NT2/D1 (cell line): Measurements from ENCODE around the gene BTG1.
A peak's percentile ranks its signal among the peaks of the same experiment; 100 is the strongest.

ENCODE experiments used
- DNase-seq: peaks from one replicate; pipeline ENCODE4 v3.0.0-alpha.2; 2011; ENCODE audit warnings: low read depth, low spot score
- H3K27me3 ChIP-seq: 2 replicates; pipeline ENCODE4 v1.6.0; 2011; ENCODE audit warnings: mild to moderate bottlenecking; ENCODE audit not compliant: insufficient read length, insufficient read depth
- H3K36me3 ChIP-seq: 2 replicates; pipeline ENCODE4 v1.6.1; 2011; ENCODE audit warnings: mild to moderate bottlenecking, low read length, mixed read lengths; ENCODE audit not compliant: insufficient read depth, insufficient read length
- H3K4me1 ChIP-seq: 2 replicates; pipeline ENCODE4 v1.5.1; 2011; ENCODE audit not compliant: insufficient read depth, insufficient read length
- H3K4me3 ChIP-seq: 2 replicates; pipeline ENCODE4 v1.5.1; 2011; ENCODE audit warnings: low read depth; ENCODE audit not compliant: insufficient read length
- H3K9ac ChIP-seq: 2 replicates; pipeline ENCODE4 v1.6.0; 2011; ENCODE audit warnings: low read depth; ENCODE audit not compliant: insufficient read length
- H3K9me3 ChIP-seq: 2 replicates; pipeline ENCODE4 v1.5.1; 2011; ENCODE audit warnings: mild to moderate bottlenecking, low read length; ENCODE audit not compliant: insufficient read depth
- SUZ12 ChIP-seq: IDR thresholded peaks from 2 replicates; pipeline ENCODE4 v1.6.1; 2011; ENCODE audit not compliant: insufficient read length, insufficient read depth; ENCODE audit errors: extremely low read depth
- YY1 ChIP-seq: IDR thresholded peaks from 2 replicates; pipeline ENCODE4 v1.6.1; 2011; ENCODE audit not compliant: insufficient read length, insufficient read depth
- ZNF274 ChIP-seq: IDR thresholded peaks from 2 replicates; pipeline ENCODE4 v1.6.1; 2011; ENCODE audit warnings: mild to moderate bottlenecking, low read depth, low read length

Gene BTG1, protein sequence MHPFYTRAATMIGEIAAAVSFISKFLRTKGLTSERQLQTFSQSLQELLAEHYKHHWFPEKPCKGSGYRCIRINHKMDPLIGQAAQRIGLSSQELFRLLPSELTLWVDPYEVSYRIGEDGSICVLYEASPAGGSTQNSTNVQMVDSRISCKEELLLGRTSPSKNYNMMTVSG

DNA sequence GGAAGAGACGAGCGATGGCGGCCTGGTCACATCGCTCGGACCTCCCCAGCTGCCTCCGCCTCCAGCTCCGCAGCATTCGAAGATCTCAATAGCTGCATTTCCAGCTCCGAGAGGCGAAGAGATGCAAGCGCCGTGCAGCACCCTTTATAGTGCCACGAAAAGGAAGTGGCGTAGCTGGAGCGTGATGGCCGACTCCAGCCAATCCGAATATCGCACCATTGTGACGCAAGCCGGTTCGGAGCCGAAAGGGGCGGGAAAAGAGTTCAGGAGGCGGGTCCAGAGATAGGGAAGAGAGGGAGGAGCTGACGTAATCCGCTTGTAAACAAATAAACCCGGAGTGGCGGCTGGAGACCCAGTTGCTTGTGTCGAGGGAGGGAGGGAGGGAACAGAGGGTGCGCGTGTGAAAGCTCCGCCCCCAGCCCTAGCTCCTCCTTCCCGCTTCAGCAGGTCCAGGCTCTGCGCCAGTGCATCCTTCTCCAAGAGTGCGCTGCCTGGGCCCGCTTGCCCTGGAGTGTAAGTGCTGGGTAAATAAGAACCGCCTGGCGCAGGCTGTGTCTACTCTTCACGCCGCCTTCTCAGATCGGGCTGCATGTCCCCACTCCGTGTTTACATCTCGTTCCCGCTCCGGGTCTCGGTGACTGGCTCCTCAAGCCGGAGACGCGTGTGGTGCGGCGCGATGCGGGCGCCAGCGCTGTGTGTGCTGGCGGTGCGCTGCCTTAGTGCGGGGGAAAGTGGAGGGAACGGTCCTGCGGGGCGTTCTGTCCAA is at the start of gene BTG1:
Gene BTG1 (minus strand): TSS at position 116 of the 766 bp plus-strand sequence. CDS start 311 bp downstream, outside the sequence.
- Histone ChIP-seq H3K4me1 (no peaks in the 10 kb centered on the region), H3K27me3 (no peaks in the 10 kb centered on the region), H3K4me3 (peak within 1 kb of the TSS; percentile 92), H3K36me3 (peaks cover 21% of the 10 kb centered on the region), H3K9ac (peak within 1 kb of the TSS; percentile 97), H3K9me3 (no peaks in the 10 kb centered on the region)
- peak; percentile 98 for DNase-seq
- no peak for TF ChIP-seq ZNF274
- no peak for TF ChIP-seq SUZ12
- TF ChIP-seq YY1, result no peak

- no peaks in the 10 kb centered on the region for H3K36me3 ChIP-seq
- TF ChIP-seq YY1 (no peak), ZNF274 (no peak), SUZ12 (no peak)
- no peak overlapping the region for H3K4me3 ChIP-seq
Observed at GRCh38 chr12:92194561-92194960, 48.9 kb upstream of the BTG1 start.

DNA sequence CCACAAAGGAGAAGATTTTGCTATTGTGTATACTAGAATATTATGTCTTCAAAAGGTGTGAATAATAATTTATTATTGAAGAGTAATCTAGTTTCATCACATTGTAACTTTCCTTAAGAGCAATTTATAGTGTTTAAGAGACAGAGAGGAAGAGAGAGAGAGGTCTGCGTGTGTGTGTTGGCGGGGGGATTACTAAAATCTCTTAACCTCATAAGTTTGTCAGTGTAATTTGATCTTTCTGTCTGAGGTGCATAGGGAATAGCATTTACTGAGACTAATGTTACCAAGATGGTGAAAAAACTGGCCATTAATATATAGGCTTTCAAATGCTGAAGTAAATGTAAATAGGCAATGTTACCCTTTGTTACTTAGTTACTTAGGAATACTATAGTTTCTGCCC is 48.2 kb upstream of the BTG1 start:
- no peak overlapping the region for H3K4me3 ChIP-seq
- no peaks in the 10 kb centered on the region for H3K36me3 ChIP-seq
- no peak overlapping the region for H3K9ac ChIP-seq
- DNase-seq, result no peak
- no peaks in the 10 kb centered on the region for H3K4me1 ChIP-seq
- no peaks in the 10 kb centered on the region for H3K9me3 ChIP-seq
- TF ChIP-seq YY1, result no peak
- TF ChIP-seq SUZ12, result no peak
- TF ChIP-seq ZNF274, result no peak
- H3K27me3 ChIP-seq, result no peaks in the 10 kb centered on the region

More at GRCh38 chr12:92194561-92194960, 48.9 kb upstream of the BTG1 start:
- Histone ChIP-seq H3K9ac (no peak overlapping the region), H3K27me3 (no peaks in the 10 kb centered on the region), H3K4me1 (no peaks in the 10 kb centered on the region), H3K9me3 (no peaks in the 10 kb centered on the region)
- DNase-seq, result no peak

DNA sequence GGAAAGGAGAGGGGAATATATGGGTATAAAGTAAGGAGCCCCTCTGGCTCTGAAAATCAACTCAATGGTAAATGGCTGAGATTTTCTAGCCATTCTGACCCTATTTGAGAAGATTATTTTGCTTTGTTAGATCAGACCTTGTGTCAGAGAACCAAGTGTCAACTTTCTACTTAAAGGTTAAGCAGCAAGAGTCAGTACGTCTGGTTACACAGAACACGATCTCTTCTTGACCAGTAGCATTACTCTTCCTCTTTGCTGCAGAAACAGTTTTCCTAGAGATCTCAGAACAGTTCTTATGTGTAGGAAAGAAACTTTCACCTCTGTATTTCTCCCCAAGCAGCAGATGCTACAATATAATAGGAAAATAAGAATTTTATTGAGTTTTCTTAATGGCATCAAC is 47.4 kb upstream of the BTG1 start:
- Histone ChIP-seq H3K9ac (no peak overlapping the region), H3K4me3 (no peak overlapping the region), H3K9me3 (no peaks in the 10 kb centered on the region), H3K27me3 (no peaks in the 10 kb centered on the region), H3K36me3 (no peaks in the 10 kb centered on the region), H3K4me1 (no peaks in the 10 kb centered on the region)
- DNase-seq, result no peak
- TF ChIP-seq SUZ12 (no peak), YY1 (no peak), ZNF274 (no peak)

DNA sequence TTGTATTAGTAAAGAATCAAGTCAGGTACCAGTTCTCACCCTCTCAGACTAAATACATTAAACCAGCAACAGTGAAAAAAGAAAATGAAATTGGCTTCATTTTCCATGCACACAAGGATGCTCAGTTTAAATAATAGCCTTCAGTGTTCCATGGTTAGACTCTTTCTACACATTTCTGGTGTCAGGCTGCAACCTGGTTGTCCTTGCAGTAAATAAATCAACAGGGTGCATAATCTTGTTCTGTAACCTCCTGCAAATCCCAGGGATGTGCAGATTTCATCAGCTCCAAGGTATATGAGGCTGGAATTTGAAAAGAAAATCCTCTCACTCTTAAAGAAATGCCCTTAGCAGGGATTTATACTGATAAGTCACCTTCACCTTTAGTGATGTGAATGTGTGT is 46.7 kb upstream of the BTG1 start:
- Histone ChIP-seq H3K36me3 (no peaks in the 10 kb centered on the region), H3K4me1 (no peaks in the 10 kb centered on the region), H3K9ac (no peak overlapping the region), H3K27me3 (no peaks in the 10 kb centered on the region), H3K9me3 (no peaks in the 10 kb centered on the region), H3K4me3 (no peak overlapping the region)
- TF ChIP-seq ZNF274 (no peak), SUZ12 (no peak), YY1 (no peak)
- no peak for DNase-seq

DNA sequence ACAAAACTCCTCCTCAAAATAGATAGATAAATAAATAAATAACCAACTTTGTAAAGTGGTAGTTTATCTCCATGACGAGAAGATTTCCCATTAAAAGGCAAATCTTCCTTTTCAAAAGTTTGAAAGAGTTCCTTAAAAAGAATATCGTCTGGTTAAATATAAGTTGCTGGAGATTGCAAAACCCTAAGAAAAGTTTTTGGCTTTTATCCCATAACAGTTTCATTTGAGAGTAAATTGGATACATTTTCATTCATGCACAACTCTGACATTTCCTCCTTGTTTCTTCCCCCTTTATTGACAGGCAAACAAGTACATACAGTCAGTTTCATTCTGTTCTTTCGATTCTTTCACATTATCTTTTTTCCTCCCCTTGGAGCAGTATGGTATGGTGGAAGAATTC is 45.4 kb upstream of the BTG1 start:
- Histone ChIP-seq H3K27me3 (no peaks in the 10 kb centered on the region), H3K9me3 (no peaks in the 10 kb centered on the region), H3K36me3 (no peaks in the 10 kb centered on the region), H3K4me1 (no peaks in the 10 kb centered on the region), H3K4me3 (no peak overlapping the region), H3K9ac (no peak overlapping the region)
- TF ChIP-seq YY1 (no peak), ZNF274 (no peak), SUZ12 (no peak)
- no peak for DNase-seq

DNA sequence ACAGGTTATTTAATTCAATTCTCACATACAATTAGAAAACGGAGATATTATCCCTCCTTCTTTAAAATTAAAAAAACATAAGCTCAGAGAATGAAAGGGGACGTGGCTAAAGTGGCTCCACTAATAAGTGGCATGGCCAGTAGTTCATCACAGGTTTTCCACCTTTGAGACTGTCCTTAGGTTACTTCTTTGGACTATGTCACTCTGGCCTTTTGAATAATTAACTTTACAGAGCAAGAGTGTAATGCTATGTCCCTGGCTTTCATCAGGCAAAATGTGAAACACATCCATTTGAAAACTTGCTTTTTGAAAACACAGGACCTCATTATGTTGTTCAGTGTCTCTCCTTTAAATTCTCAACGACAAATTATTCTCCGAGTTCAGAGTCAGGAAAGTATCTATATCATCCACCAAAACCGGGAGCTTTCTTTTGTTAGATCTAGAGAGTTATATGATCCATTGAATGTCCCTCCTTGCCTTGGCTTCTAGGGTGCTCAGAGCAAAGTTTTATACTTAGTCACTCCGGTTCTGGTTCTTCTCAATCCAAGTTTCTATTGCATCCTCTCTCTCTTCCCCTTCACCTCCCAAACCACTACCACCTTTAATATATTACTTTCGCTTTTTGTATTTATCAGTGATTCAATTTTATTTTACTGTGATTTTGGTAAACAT is 43.0 kb upstream of the BTG1 start:
- no peaks in the 10 kb centered on the region for H3K36me3 ChIP-seq
- no peaks in the 10 kb centered on the region for H3K27me3 ChIP-seq
- no peak for DNase-seq
- H3K4me1 ChIP-seq, result no peaks in the 10 kb centered on the region
- no peaks in the 10 kb centered on the region for H3K9me3 ChIP-seq
- TF ChIP-seq SUZ12 (no peak), ZNF274 (no peak), YY1 (no peak)
- H3K4me3 ChIP-seq, result no peak overlapping the region
- no peak overlapping the region for H3K9ac ChIP-seq
